Measurements from ENCODE around the gene MTMR4.
A peak's percentile ranks its signal among the peaks of the same experiment; 100 is the strongest.
"Not testable (repeated sequence)": the region's sequence is repeated elsewhere in the genome, so short reads cannot be mapped to it uniquely, and the experiment has no call there.

MTMR4 gene

DNA sequence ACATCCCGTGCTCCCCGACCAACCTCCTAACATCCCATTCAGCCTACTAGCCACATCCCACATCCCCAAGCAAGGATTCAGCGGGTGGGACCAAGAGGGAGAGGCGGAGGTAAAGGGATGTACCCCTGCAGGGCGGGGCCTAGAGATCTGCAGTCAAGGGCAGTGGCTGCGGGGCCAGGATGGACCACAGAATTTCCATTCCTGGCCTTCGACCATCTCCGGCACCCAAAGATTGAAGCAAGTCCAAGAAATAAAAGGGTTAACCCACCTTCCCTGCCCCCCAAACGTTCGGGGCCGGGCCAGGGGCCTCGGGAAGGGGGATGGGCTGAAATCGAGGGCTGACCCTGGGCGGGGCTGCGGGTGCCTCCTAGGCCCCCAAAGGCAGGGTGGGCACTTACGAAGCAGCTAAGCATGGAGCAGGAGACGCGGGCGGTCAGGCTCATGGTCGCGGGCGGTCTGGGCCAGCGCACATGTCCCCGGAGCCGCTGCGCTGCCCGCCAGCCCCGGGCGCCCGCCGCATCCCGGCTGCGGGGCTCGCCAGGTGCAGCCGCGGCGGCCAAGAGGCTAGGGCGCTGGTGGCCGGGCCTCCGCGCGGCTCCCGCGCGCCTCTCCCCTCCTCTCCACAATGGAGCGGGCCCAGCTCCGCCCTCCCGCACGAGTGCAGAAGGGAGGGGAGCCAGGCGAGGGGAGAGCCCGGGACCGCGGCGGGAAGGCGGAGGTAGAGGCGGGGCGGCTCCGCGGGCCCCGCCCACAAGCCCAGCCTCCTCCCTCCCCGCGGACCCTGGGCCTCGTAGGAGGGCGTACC is at the start of gene MTMR4:
MTMR4 (minus strand) TSS at position 674 of the 805 bp plus-strand sequence; CDS start at position 443, 231 bp downstream.
- DNase-seq (peak; percentile 68), ATAC-seq (replicated peaks) (peak; percentile 15 to 18)
- peak within 1 kb of the TSS; percentile 93 to 96 for H3K4me3 Mint-ChIP-seq
- H3K9me3 Mint-ChIP-seq = no peaks in the 10 kb centered on the region
- peaks cover 34 to 56% of the 10 kb centered on the region in 2 donors for H3K36me3 Mint-ChIP-seq
- H3K27ac Mint-ChIP-seq = peak within 1 kb of the TSS; percentile 97
- H3K4me1 Mint-ChIP-seq = peaks cover 55 to 70% of the 10 kb centered on the region in 2 donors
- no peaks in the 10 kb centered on the region for H3K27me3 Mint-ChIP-seq

GRCh38 chr17:58560511-58560910 is 46.1 kb upstream of the MTMR4 start:
- Mint-ChIP-seq H3K4me3 (no peak overlapping the region), H3K27ac (no peak overlapping the region), H3K4me1 (peaks cover 10 to 18% of the 10 kb centered on the region in 2 donors), H3K36me3 (no peaks in the 10 kb centered on the region), H3K27me3 (no peaks in the 10 kb centered on the region), H3K9me3 (no peaks in the 10 kb centered on the region)
- ATAC-seq (replicated peaks) (no peak), DNase-seq (no peak)

DNA sequence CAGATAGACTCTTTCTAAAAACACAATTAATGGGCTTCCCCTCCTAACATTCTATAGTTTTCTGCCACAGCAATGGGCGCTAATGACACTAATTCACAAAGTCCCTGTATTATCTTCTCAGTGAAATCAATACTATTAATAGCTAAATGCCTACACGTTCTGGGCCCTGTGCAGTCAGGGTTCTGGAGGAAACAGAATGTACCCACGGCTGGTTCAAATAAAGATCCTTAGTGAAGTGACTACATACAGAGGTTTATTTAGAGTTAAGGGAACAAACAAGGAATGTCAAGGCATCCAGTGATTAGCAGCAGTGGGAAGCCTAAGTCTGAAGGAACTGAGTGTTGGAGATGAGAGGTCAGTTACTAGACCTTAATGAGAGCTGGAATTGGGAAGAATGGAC is 43.5 kb upstream of the MTMR4 start:
- Mint-ChIP-seq H3K27ac (no peak overlapping the region), H3K36me3 (no peaks in the 10 kb centered on the region), H3K4me1 (peaks cover 10 to 18% of the 10 kb centered on the region in 2 donors), H3K4me3 (no peak overlapping the region), H3K9me3 (no peaks in the 10 kb centered on the region), H3K27me3 (no peaks in the 10 kb centered on the region)
- no peak for ATAC-seq (replicated peaks)
- DNase-seq = no peak

GRCh38 chr17:58556833-58557250 is 42.4 kb upstream of the MTMR4 start:
- Mint-ChIP-seq H3K9me3 (no peaks in the 10 kb centered on the region), H3K27me3 (no peaks in the 10 kb centered on the region), H3K4me1 (peaks cover 10 to 18% of the 10 kb centered on the region in 2 donors), H3K36me3 (no peaks in the 10 kb centered on the region), H3K27ac (peak overlapping the region; percentile 63), H3K4me3 (peak overlapping the region; percentile 33 to 48)
- DNase-seq (no peak), ATAC-seq (replicated peaks) (peak; percentile 68 to 83)

GRCh38 chr17:58555109-58555508 is 40.7 kb upstream of the MTMR4 start:
- not testable (repeated sequence) for H3K27me3 Mint-ChIP-seq; H3K27ac Mint-ChIP-seq; H3K9me3 Mint-ChIP-seq; ATAC-seq (replicated peaks); H3K4me3 Mint-ChIP-seq; H3K36me3 Mint-ChIP-seq; DNase-seq
- peaks cover 10 to 18% of the 10 kb centered on the region in 2 donors for H3K4me1 Mint-ChIP-seq

DNA sequence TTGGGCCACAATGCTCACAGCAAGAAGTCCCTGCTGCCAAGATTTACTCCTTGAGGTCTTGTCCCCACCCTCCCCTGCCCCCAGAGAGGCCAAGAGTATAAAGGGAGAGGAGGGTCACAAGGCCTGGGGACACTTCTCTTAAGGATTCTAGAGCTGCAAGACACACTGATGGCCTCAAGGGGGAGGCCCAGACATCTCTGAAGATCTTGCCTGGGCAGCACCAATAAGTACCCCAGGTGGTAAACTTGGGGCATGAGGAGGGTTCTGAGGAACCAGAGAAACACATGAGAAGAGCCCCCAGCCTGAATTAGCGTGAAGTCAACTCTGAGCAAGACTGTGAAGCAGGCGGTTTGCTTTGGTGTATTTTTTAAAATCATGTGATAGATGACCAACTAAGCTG is 26.8 kb upstream of the MTMR4 start:
- H3K27ac Mint-ChIP-seq = no peak overlapping the region
- no peaks in the 10 kb centered on the region for H3K36me3 Mint-ChIP-seq
- no peaks in the 10 kb centered on the region for H3K9me3 Mint-ChIP-seq
- no peaks in the 10 kb centered on the region for H3K4me1 Mint-ChIP-seq
- no peak overlapping the region for H3K4me3 Mint-ChIP-seq
- peak; percentile 69 to 70 for ATAC-seq (replicated peaks)
- no peak for DNase-seq
- peaks cover 6 to 22% of the 10 kb centered on the region in 2 donors for H3K27me3 Mint-ChIP-seq

GRCh38 chr17:58539698-58540097 is 25.3 kb upstream of the MTMR4 start:
- Mint-ChIP-seq H3K36me3 (no peaks in the 10 kb centered on the region), H3K9me3 (no peaks in the 10 kb centered on the region), H3K4me3 (no peak overlapping the region), H3K27me3 (peaks cover 19 to 34% of the 10 kb centered on the region in 2 donors), H3K4me1 (no peaks in the 10 kb centered on the region), H3K27ac (no peak overlapping the region)
- no peak for DNase-seq
- ATAC-seq (replicated peaks) = no peak

GRCh38 chr17:58538811-58539409 is 24.5 kb upstream of the MTMR4 start:
- DNase-seq (no peak), ATAC-seq (replicated peaks) (no peak)
- no peaks in the 10 kb centered on the region for H3K36me3 Mint-ChIP-seq
- H3K9me3 Mint-ChIP-seq = no peaks in the 10 kb centered on the region
- H3K4me1 Mint-ChIP-seq = no peaks in the 10 kb centered on the region
- H3K4me3 Mint-ChIP-seq = no peak overlapping the region
- peaks cover 26 to 35% of the 10 kb centered on the region in 2 donors for H3K27me3 Mint-ChIP-seq
- H3K27ac Mint-ChIP-seq = no peak overlapping the region

- Mint-ChIP-seq H3K27ac (no peak overlapping the region), H3K9me3 (no peaks in the 10 kb centered on the region), H3K27me3 (peaks cover 41 to 42% of the 10 kb centered on the region in 2 donors), H3K4me1 (peaks cover 3 to 6% of the 10 kb centered on the region in 2 donors), H3K36me3 (no peaks in the 10 kb centered on the region), H3K4me3 (no peak overlapping the region)
- ATAC-seq (replicated peaks) = no peak
- no peak for DNase-seq
These were observed 22.8 kb upstream of the MTMR4 start for GRCh38 chr17:58537266-58537665.

GRCh38 chr17:58536542-58536941 is 22.1 kb upstream of the MTMR4 start:
- Mint-ChIP-seq H3K27me3 (peaks cover 43 to 44% of the 10 kb centered on the region in 2 donors), H3K4me1 (peaks cover 3 to 10% of the 10 kb centered on the region in 2 donors), H3K36me3 (no peaks in the 10 kb centered on the region), H3K4me3 (no peak overlapping the region), H3K9me3 (no peaks in the 10 kb centered on the region), H3K27ac (no peak overlapping the region)
- no peak for DNase-seq
- no peak for ATAC-seq (replicated peaks)

GRCh38 chr17:58535431-58535830 is 21.0 kb upstream of the MTMR4 start:
- H3K4me3 Mint-ChIP-seq = no peak overlapping the region
- ATAC-seq (replicated peaks) = no peak
- no peaks in the 10 kb centered on the region for H3K9me3 Mint-ChIP-seq
- H3K27ac Mint-ChIP-seq = no peak overlapping the region
- no peak for DNase-seq
- peaks cover 43 to 44% of the 10 kb centered on the region in 2 donors for H3K27me3 Mint-ChIP-seq
- no peaks in the 10 kb centered on the region for H3K36me3 Mint-ChIP-seq
- H3K4me1 Mint-ChIP-seq = peaks cover 3 to 10% of the 10 kb centered on the region in 2 donors

DNA sequence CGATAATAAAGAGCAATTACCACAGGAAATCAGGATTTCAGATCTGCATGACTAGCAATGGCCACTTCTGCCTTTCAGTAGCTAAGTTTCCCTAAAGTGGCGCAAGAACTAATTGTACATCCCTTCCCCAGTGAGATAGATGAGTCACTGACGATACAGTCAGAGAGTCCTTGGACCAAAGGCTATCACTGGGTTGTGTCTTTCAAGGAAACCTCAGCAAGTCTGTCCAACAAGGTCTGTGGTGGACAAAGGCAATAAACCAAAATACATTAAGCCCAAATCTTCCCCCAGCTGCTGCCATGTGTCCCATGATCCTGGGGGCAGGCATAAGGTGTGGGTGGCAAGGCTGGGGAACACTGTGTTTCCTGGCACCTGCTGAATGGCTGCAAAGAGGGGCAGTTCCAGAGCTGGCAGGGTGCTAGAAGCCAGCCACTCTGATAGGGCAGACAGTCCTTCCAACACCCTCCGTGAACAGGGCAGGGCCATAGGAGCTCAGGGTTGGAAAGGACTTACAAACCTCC is 20.5 kb upstream of the MTMR4 start:
- Mint-ChIP-seq H3K4me1 (peaks cover 3 to 10% of the 10 kb centered on the region in 2 donors), H3K27me3 (peaks cover 44% of the 10 kb centered on the region in 2 donors), H3K9me3 (no peaks in the 10 kb centered on the region), H3K27ac (no peak overlapping the region), H3K4me3 (no peak overlapping the region), H3K36me3 (no peaks in the 10 kb centered on the region)
- ATAC-seq (replicated peaks) (no peak), DNase-seq (no peak)

DNA sequence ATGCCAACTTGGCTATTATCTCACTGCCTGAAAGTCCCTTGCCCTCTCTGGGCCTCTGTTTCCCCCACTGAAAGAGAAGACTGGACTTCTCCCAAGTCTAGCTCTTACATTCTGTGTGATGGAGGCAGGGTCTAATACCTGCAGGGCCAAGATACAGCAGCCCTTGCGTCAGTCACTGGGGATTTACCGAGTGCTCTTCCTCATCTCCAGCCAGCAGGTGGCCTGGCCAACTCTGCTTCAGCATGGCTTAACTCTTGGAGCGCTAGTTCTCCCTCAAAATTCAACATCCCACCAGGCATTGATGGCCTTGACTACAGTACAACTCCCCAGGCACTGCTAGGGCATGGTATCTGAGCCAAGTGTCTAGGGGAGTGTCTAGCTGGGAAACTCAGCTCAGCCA is 19.9 kb upstream of the MTMR4 start:
- no peak for ATAC-seq (replicated peaks)
- Mint-ChIP-seq H3K27ac (no peak overlapping the region), H3K36me3 (no peaks in the 10 kb centered on the region), H3K4me3 (no peak overlapping the region), H3K27me3 (peaks cover 45 to 50% of the 10 kb centered on the region in 2 donors), H3K9me3 (no peaks in the 10 kb centered on the region), H3K4me1 (peaks cover 3 to 10% of the 10 kb centered on the region in 2 donors)
- no peak for DNase-seq

GRCh38 chr17:58533616-58534188 is 19.3 kb upstream of the MTMR4 start:
- H3K4me1 Mint-ChIP-seq = peaks cover 3 to 10% of the 10 kb centered on the region in 2 donors
- no peaks in the 10 kb centered on the region for H3K36me3 Mint-ChIP-seq
- H3K9me3 Mint-ChIP-seq = no peaks in the 10 kb centered on the region
- H3K4me3 Mint-ChIP-seq = no peak overlapping the region
- ATAC-seq (replicated peaks) (no peak), DNase-seq (no peak)
- peaks cover 42 to 56% of the 10 kb centered on the region in 2 donors for H3K27me3 Mint-ChIP-seq
- no peak overlapping the region for H3K27ac Mint-ChIP-seq

Measured in stimulated activated naive B cell treated with anti-CD40 and anti-IgM and Interleukin-4, amounts not matched to agents 10 μg/mL and 1 μg/mL and 100 μg/mL, for 72 hours (primary cell).